ENCODE data around the gene ARFIP2.
A peak's percentile ranks its signal among the peaks of the same experiment; 100 is the strongest.
"Not testable (repeated sequence)": the region's sequence is repeated elsewhere in the genome, so short reads cannot be mapped to it uniquely, and the experiment has no call there.

Gene ARFIP2

GRCh38 chr11:6481012-6481923 is at the start of gene ARFIP2, which contains the start of gene TIMM10B:
ARFIP2 (minus strand) TSS chr11:6481331; CDS start chr11:6480421, 910 bp downstream.
TIMM10B (plus strand) TSS chr11:6481501; CDS start chr11:6481517, 16 bp downstream.
- peak; percentile 98 for DNase-seq

GRCh38 chr11:6530848-6531247 is 49.7 kb upstream of the ARFIP2 start:
- no peak for DNase-seq

- no peak for DNase-seq
Observed at GRCh38 chr11:6529266-6529665, 48.1 kb upstream of the ARFIP2 start.

GRCh38 chr11:6526411-6527135 is 45.4 kb upstream of the ARFIP2 start:
- no peak for DNase-seq

GRCh38 chr11:6523253-6523652 is 42.1 kb upstream of the ARFIP2 start:
- no peak for DNase-seq

- DNase-seq: not testable (repeated sequence)
Observed at GRCh38 chr11:6521946-6522345, 40.8 kb upstream of the ARFIP2 start.

GRCh38 chr11:6520265-6520664 is 39.1 kb upstream of the ARFIP2 start:
- no peak for DNase-seq

GRCh38 chr11:6516865-6517264 is 35.7 kb upstream of the ARFIP2 start:
- no peak for DNase-seq

GRCh38 chr11:6505577-6506240 is 24.6 kb upstream of the ARFIP2 start:
- no peak for DNase-seq

- no peak for DNase-seq
Observed at GRCh38 chr11:6504166-6504565, 23.0 kb upstream of the ARFIP2 start.

GRCh38 chr11:6502382-6502781 is 21.3 kb upstream of the ARFIP2 start:
- no peak for DNase-seq

- DNase-seq: no peak
Observed at GRCh38 chr11:6498544-6498943, 17.4 kb upstream of the ARFIP2 start.

GRCh38 chr11:6498121-6498520 is 17.0 kb upstream of the ARFIP2 start:
- no peak for DNase-seq

GRCh38 chr11:6497069-6497839 is 16.1 kb upstream of the ARFIP2 start, which contains the start of gene DNHD1:
DNHD1 (plus strand) TSS chr11:6497280; CDS start chr11:6498216, 936 bp downstream.
- no peak for DNase-seq

- DNase-seq: no peak
Observed at GRCh38 chr11:6489306-6489705, 8.2 kb upstream of the ARFIP2 start.

GRCh38 chr11:6488821-6489220 is 7.7 kb upstream of the ARFIP2 start:
- no peak for DNase-seq

GRCh38 chr11:6488342-6488741 is 7.2 kb upstream of the ARFIP2 start:
- no peak for DNase-seq

- DNase-seq: no peak
Observed at GRCh38 chr11:6486938-6487337, 5.8 kb upstream of the ARFIP2 start.

GRCh38 chr11:6486256-6486655 is 5.1 kb upstream of the ARFIP2 start:
- no peak for DNase-seq

- DNase-seq: no peak
Observed at GRCh38 chr11:6485661-6486060, 4.5 kb upstream of the ARFIP2 start.

GRCh38 chr11:6483015-6483414 is 1.9 kb upstream of the ARFIP2 start:
- DNase-seq: no peak

- no peak for DNase-seq
Observed at GRCh38 chr11:6482441-6482840, 1.3 kb upstream of the ARFIP2 start.

- no peak for DNase-seq
Observed at GRCh38 chr11:6481924-6482275, 769 bp upstream of the ARFIP2 start.
